NCI-H2227 (cell line): ENCODE data around the gene PRR35.

ENCODE experiments used
- DNase-seq: peaks from one replicate; lab custom pipeline; 2025; ENCODE audit not compliant: unreplicated experiment; lab: John Stamatoyannopoulos, UW

PRR35 gene

GRCh38 chr16:561957-562938 lies 2.1 kb downstream of the PRR35 start:
- no peak for DNase-seq

GRCh38 chr16:563072-563644 lies 3.0 kb downstream of the PRR35 start:
- DNase-seq, result no peak

GRCh38 chr16:564690-565418 lies 4.7 kb downstream of the PRR35 start:
- no peak for DNase-seq

GRCh38 chr16:565419-566330 lies 5.5 kb downstream of the PRR35 start:
- DNase-seq, result peak; percentile 68

GRCh38 chr16:566475-567372 lies 6.5 kb downstream of the PRR35 start, which contains the start of gene NHLRC4:
NHLRC4 (plus strand) TSS chr16:567005; CDS start chr16:568048, 1,043 bp downstream.
- peak; percentile 83 for DNase-seq

GRCh38 chr16:567373-568256 lies 7.4 kb downstream of the PRR35 start:
- DNase-seq, result no peak

GRCh38 chr16:568401-569258 lies 8.4 kb downstream of the PRR35 start:
- DNase-seq, result no peak

GRCh38 chr16:569445-570254 lies 9.5 kb downstream of the PRR35 start, which contains the start of gene PIGQ:
PIGQ (plus strand) TSS chr16:569968; CDS start chr16:574075, 4,107 bp downstream.
- DNase-seq, result peak; percentile 81

GRCh38 chr16:572865-573650 lies 12.9 kb downstream of the PRR35 start:
- no peak for DNase-seq

GRCh38 chr16:574021-574760 lies 14.0 kb downstream of the PRR35 start:
- DNase-seq, result no peak

GRCh38 chr16:575354-576196 lies 15.4 kb downstream of the PRR35 start:
- DNase-seq, result no peak

GRCh38 chr16:576197-576822 lies 16.1 kb downstream of the PRR35 start:
- DNase-seq, result no peak

GRCh38 chr16:576823-577201 lies 16.6 kb downstream of the PRR35 start:
- no peak for DNase-seq

- DNase-seq, result no peak
These were observed 17.6 kb downstream of the PRR35 start for GRCh38 chr16:577796-578195.
